H1 (cell line): Measurements from ENCODE around the gene KNDC1. TPM values are rescaled to one million over a fixed set of nuclear protein-coding genes. Genes with fewer than 3 reads are reported as not detected.

ENCODE experiments used
- CTCF ChIA-PET: fragments of 300-600 bp; sonication (Branson Sonifier 250); formaldehyde crosslinking; loops from one replicate; lab custom pipeline; 2021; ENCODE audit not compliant: partially characterized antibody; lab: Charles Lee
- POLR2A ChIA-PET: fragments of 300-600 bp; sonication (Branson Sonifier 250); formaldehyde crosslinking; loops from one replicate; lab custom pipeline; 2021; ENCODE audit warnings: inconsistent platforms; ENCODE audit not compliant: partially characterized antibody; lab: Charles Lee
- DNase-seq, 2 experiments: peaks; one replicate each; pipeline versions ENCODE4 v3.0.0 to v3.0.0-alpha.2; 2010 to 2022; ENCODE audit warnings: low spot score in 2 of 2, low read depth in 1 of 2, mixed read lengths in 1 of 2
- FAIRE-seq: peaks from 2 replicates; lab custom pipeline; 2011; peaks lifted over from hg19 to GRCh38; lab: Jason Lieb, UNC
- H2AFZ ChIP-seq: 2 replicates; pipeline ENCODE4 v1.8.1; 2012; ENCODE audit warnings: low read length, inconsistent platforms
- H2AK5ac ChIP-seq: 2 replicates; pipeline ENCODE4 v1.6.1; 2013; ENCODE audit warnings: low read depth, low read length
- H2BK120ac ChIP-seq: replicated peaks from 2 replicates; pipeline ENCODE3; 2013; ENCODE audit warnings: low read depth, low read length, inconsistent platforms
- H2BK12ac ChIP-seq: 2 replicates; pipeline ENCODE4 v1.6.1; 2013; ENCODE audit warnings: low read depth, low read length
- H2BK15ac ChIP-seq: 2 replicates; pipeline ENCODE4 v1.6.1; 2013; ENCODE audit warnings: low read length
- H2BK20ac ChIP-seq: 2 replicates; pipeline ENCODE4 v1.6.1; 2013; ENCODE audit warnings: low read length
- H2BK5ac ChIP-seq: 2 replicates; pipeline ENCODE4 v1.6.1; 2013; ENCODE audit warnings: low read depth, low read length
- H3K14ac ChIP-seq: 2 replicates; pipeline ENCODE4 v1.6.1; 2013; ENCODE audit warnings: inconsistent platforms; ENCODE audit not compliant: insufficient read length
- H3K18ac ChIP-seq: 2 replicates; pipeline ENCODE4 v1.6.1; 2013; ENCODE audit warnings: low read length; ENCODE audit errors: extremely low read depth
- H3K23ac ChIP-seq: 2 replicates; pipeline ENCODE4 v1.6.1; 2013; ENCODE audit warnings: inconsistent platforms; ENCODE audit not compliant: insufficient read length
- H3K23me2 ChIP-seq: 2 replicates; pipeline ENCODE4 v1.6.1; 2013; ENCODE audit warnings: low read depth, low read length
- H3K27ac ChIP-seq: 2 replicates; pipeline ENCODE4 v1.6.1; 2011; ENCODE audit warnings: low read depth, low read length, inconsistent platforms
- H3K27me3 ChIP-seq, 4 experiments: replicated peaks in 1 of 4; 1 replicate in 1 of 4; 2 replicates in 3 of 4; pipeline versions ENCODE4 v1.6.1 to v1.8.1; 2011 to 2013; ENCODE audit warnings: low read length in 3 of 4, mild to moderate bottlenecking in 3 of 4, inconsistent platforms in 2 of 4, mixed read lengths in 2 of 4, moderate library complexity in 1 of 4; ENCODE audit not compliant: control insufficient read depth in 3 of 4, insufficient read depth in 3 of 4; ENCODE audit errors: extremely low read depth in 1 of 4
- H3K36me3 ChIP-seq, 4 experiments: 2 replicates each; pipeline versions ENCODE4 v1.6.1 to v1.8.1; 2011 to 2013; ENCODE audit warnings: mild to moderate bottlenecking in 4 of 4, low read length in 3 of 4, moderate library complexity in 2 of 4, control low read depth in 1 of 4, inconsistent platforms in 1 of 4; ENCODE audit not compliant: insufficient read depth in 4 of 4, control insufficient read depth in 2 of 4
- H3K4ac ChIP-seq: replicated peaks from 2 replicates; pipeline ENCODE3; 2013; ENCODE audit warnings: low read length, low read depth, mixed read lengths, inconsistent platforms; ENCODE audit not compliant: insufficient read length
- H3K4me1 ChIP-seq, 4 experiments: replicated peaks in 1 of 4; 1 replicate in 1 of 4; 2 replicates in 3 of 4; pipeline versions ENCODE4 v1.6.1 to v1.8.1; 2011 to 2013; ENCODE audit warnings: low read length in 3 of 4, inconsistent platforms in 2 of 4, mixed read lengths in 1 of 4; ENCODE audit not compliant: insufficient read depth in 4 of 4, control insufficient read depth in 3 of 4
- H3K4me2 ChIP-seq, 2 experiments: 2 replicates each; pipeline versions ENCODE4 v1.6.1 to v1.8.1; 2011 to 2013; ENCODE audit warnings: low read depth in 2 of 2, low read length in 2 of 2, control low read depth in 1 of 2, inconsistent platforms in 1 of 2, mild to moderate bottlenecking in 1 of 2; ENCODE audit not compliant: insufficient read depth in 1 of 2
- H3K4me3 ChIP-seq, 4 experiments: fragments of 200-600, 300-600 bp in 1 of 4; sonication (generic), shearing (Covaris generic), sonication (Bioruptor Twin) in 1 of 4; 2 replicates each; pipeline versions ENCODE4 v1.5.1 to v1.8.1; 2011 to 2016; ENCODE audit warnings: low read length in 4 of 4, low read depth in 3 of 4, control low read depth in 2 of 4, inconsistent platforms in 2 of 4, mild to moderate bottlenecking in 2 of 4, mixed read lengths in 1 of 4, moderate library complexity in 1 of 4; ENCODE audit not compliant: insufficient read depth in 2 of 4; ENCODE audit errors: extremely low read depth in 1 of 4
- H3K56ac ChIP-seq: replicated peaks from 2 replicates; pipeline ENCODE3; 2013; ENCODE audit warnings: low read depth, mild to moderate bottlenecking, mixed read lengths, low read length, inconsistent platforms; ENCODE audit not compliant: insufficient read length
- H3K79me1 ChIP-seq: 2 replicates; pipeline ENCODE4 v1.6.1; 2013; ENCODE audit warnings: low read depth, low read length, control low read depth
- H3K79me2 ChIP-seq, 2 experiments: 2 replicates each; pipeline versions ENCODE4 v1.6.1 to v1.8.1; 2012 to 2013; ENCODE audit warnings: low read length in 2 of 2, mild to moderate bottlenecking in 2 of 2, inconsistent platforms in 1 of 2; ENCODE audit not compliant: insufficient read depth in 2 of 2, control insufficient read depth in 1 of 2
- H3K9ac ChIP-seq, 4 experiments: replicated peaks in 1 of 4; 1 replicate in 1 of 4; 2 replicates in 3 of 4; pipeline versions ENCODE4 v1.6.1 to v1.8.1; 2011 to 2013; ENCODE audit warnings: low read depth in 3 of 4, low read length in 3 of 4, control low read depth in 2 of 4, mild to moderate bottlenecking in 2 of 4, moderate library complexity in 2 of 4, inconsistent platforms in 1 of 4; ENCODE audit errors: extremely low read depth in 1 of 4
- H3K9me3 ChIP-seq, 2 experiments: 2 replicates each; pipeline versions ENCODE4 v1.6.1 to v1.8.1; 2012 to 2013; ENCODE audit warnings: mild to moderate bottlenecking in 2 of 2, moderate library complexity in 2 of 2, control low read depth in 1 of 2, inconsistent platforms in 1 of 2, low read depth in 1 of 2, low read length in 1 of 2, mixed read lengths in 1 of 2; ENCODE audit not compliant: insufficient read depth in 2 of 2
- H4K20me1 ChIP-seq, 2 experiments: replicated peaks in 1 of 2; 2 replicates each; pipeline versions ENCODE3 to v1.8.1; 2011 to 2013; ENCODE audit warnings: inconsistent platforms in 2 of 2, low read length in 2 of 2, mild to moderate bottlenecking in 1 of 2; ENCODE audit not compliant: insufficient read depth in 2 of 2, control insufficient read depth in 1 of 2
- H4K5ac ChIP-seq: 2 replicates; pipeline ENCODE4 v1.6.1; 2013; ENCODE audit warnings: low read length, low read depth, mixed read lengths, inconsistent platforms; ENCODE audit not compliant: insufficient read length
- H4K8ac ChIP-seq: 2 replicates; pipeline ENCODE4 v1.8.0; 2013; ENCODE audit warnings: mild to moderate bottlenecking, moderate library complexity, low read length, inconsistent platforms; ENCODE audit not compliant: insufficient read depth; ENCODE audit errors: extremely low read depth
- H4K91ac ChIP-seq: replicated peaks from 2 replicates; pipeline ENCODE3; 2013; ENCODE audit warnings: low read length, mixed read lengths, inconsistent platforms; ENCODE audit not compliant: insufficient read length
- CTBP2 ChIP-seq: IDR thresholded peaks from 2 replicates; pipeline ENCODE4 v1.7.0; 2011; ENCODE audit warnings: borderline replicate concordance, mild to moderate bottlenecking, moderate library complexity, mixed read lengths, low read length; ENCODE audit not compliant: insufficient read depth, insufficient read length
- EP300 ChIP-seq, 2 experiments: IDR thresholded peaks; 1 replicate in 1 of 2; 2 replicates in 1 of 2; pipeline ENCODE4 v1.6.1; 2011 to 2012; ENCODE audit warnings: low read depth in 2 of 2, low read length in 2 of 2, mild to moderate bottlenecking in 2 of 2, borderline replicate concordance in 1 of 2, inconsistent platforms in 1 of 2, moderate library complexity in 1 of 2
- KDM1A ChIP-seq: fragments of 200-600, 300-600 bp; sonication (generic); IDR thresholded peaks from 2 replicates; pipeline ENCODE4 v1.7.1; 2016; ENCODE audit warnings: mild to moderate bottlenecking, low read length, borderline replicate concordance
- MAFK ChIP-seq: IDR thresholded peaks from 2 replicates; pipeline ENCODE4 v1.6.1; 2012; ENCODE audit warnings: low read depth, mild to moderate bottlenecking, improper control_type of control experiment, low read length
- PHF8 ChIP-seq: fragments of 200-600 bp; sonication (generic); conservative IDR thresholded peaks from 2 replicates; pipeline ENCODE4 v1.7.1; 2012; ENCODE audit warnings: low read depth, mild to moderate bottlenecking, inconsistent platforms, low read length, moderate library complexity
- POLR2A ChIP-seq, 2 experiments: IDR thresholded peaks; 1 replicate in 1 of 2; 2 replicates in 1 of 2; pipeline ENCODE4 v1.6.1; 2011; ENCODE audit warnings: low read depth in 2 of 2, low read length in 2 of 2, mild to moderate bottlenecking in 2 of 2; ENCODE audit errors: control extremely low read depth in 1 of 2
- POU5F1 ChIP-seq: IDR thresholded peaks from 2 replicates; pipeline ENCODE4 v1.6.1; 2011; ENCODE audit warnings: low read depth, mild to moderate bottlenecking, low read length, moderate library complexity
- SIRT6 ChIP-seq: IDR thresholded peaks from one replicate; pipeline ENCODE4 v1.7.1; 2012; ENCODE audit warnings: low read length, inconsistent platforms
- SRF ChIP-seq: IDR thresholded peaks from 2 replicates; pipeline ENCODE4 v1.6.1; 2011; ENCODE audit warnings: mild to moderate bottlenecking, low read depth, low read length, moderate library complexity
- YY1 ChIP-seq: IDR thresholded peaks from 2 replicates; pipeline ENCODE4 v1.6.1; 2011; ENCODE audit warnings: low read depth, mild to moderate bottlenecking, low read length
- ZNF274 ChIP-seq: IDR thresholded peaks from 2 replicates; pipeline ENCODE4 v1.7.0; 2012; ENCODE audit warnings: low read length, borderline replicate concordance; ENCODE audit errors: extremely low read depth
- WGBS, 2 experiments: shearing (Covaris generic) in 1 of 2; methylation state at CpG; one replicate each; pipeline versions ENCODE4 v1.1.6 to v1.1.7; 2013 to 2015; ENCODE audit warnings: low lambda C conversion rate in 2 of 2, mixed read lengths in 2 of 2, inconsistent platforms in 1 of 2, low coverage in 1 of 2, missing lambda C conversion rate in 1 of 2; ENCODE audit not compliant: insufficient replicate concordance in 2 of 2, insufficient coverage in 1 of 2, insufficient read length in 1 of 2; ENCODE audit errors: extremely low coverage in 1 of 2, missing lambda C conversion rate in 1 of 2; 5-methylcytosine and 5-hydroxymethylcytosine counted together
- polyA plus RNA-seq, 7 experiments: library from polyadenylated mRNA; depleted of rRNA in 3 of 7; stranded (reverse) in 5 of 7; unstranded in 2 of 7; fragments of >200 nt in 5 of 7; fragments of 200-250 nt in 2 of 7; gene quantifications; 1 replicate in 5 of 7; 2 replicates in 1 of 7; 4 replicates in 1 of 7; pipeline versions ENCODE4 v1.2.1 to v1.2.3, GENCODE V29; 2011 to 2013; ENCODE audit warnings: missing spikeins in 2 of 7, mixed read lengths in 2 of 7
- total RNA-seq: library from RNA; stranded (reverse); fragmentation: NEBNext Ultra II Directional; extraction: Animal tissue kit (Norgen Biotek cat#: 25700); gene quantifications from 2 replicates; pipeline ENCODE4 v1.2.1, GENCODE V29; 2021
- TF ChIP-seq, protein P1 (sequence below): IDR thresholded peaks from 2 replicates; pipeline ENCODE4 v1.6.1; 2012; ENCODE audit warnings: inconsistent platforms

The KNDC1 gene
- total and polyA plus RNA-seq, 2 of the 8 experiments (the other 6 are each of a cell fraction or from before 2014, with no cell fraction given) = 7.5 to 16.7 TPM

DNA sequence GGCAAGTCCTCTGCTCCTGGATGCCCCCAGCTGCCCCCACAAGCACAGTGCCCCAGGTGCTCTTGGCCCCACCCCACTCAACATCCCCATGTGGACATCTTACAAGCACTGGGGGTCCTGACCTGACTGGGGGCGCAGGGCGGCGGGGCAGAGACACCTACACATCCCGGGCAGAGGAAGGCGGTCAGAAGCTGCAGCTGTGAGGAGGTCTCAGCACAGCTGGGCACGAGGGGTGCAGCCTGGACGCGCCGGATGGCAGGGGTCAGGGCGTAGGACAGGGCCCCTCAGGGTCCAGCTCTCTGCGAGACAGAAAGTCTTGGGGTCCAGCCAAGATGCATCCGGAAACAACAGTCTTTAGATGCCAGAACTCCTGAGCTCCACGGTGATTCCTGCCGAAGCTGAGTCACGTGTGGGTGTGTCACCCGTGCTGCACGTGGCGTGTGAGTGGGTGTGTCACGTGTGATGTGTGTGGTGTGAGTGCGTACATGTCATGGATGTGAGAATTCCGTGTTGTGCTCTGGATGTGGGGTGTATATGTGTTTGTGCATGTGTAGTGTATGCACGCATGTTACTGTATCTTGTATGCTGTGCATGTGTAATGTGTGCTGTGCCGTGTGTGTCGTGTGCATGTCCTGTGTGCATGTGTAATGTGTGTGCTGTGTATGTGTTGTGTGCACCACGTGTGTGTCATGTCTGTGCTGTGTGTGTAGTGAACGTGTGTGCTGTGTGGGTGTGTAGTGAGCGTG lies 82.8 kb downstream of the KNDC1 start:
- no peak for DNase-seq
- TF ChIP-seq POU5F1 (no peak), SIRT6 (no peak), PHF8 (no peak), KDM1A (no peak), MAFK (no peak), CTBP2 (no peak), YY1 (no peak), EP300 (IDR thresholded peaks at IDR 0.05; ENCODE audit: borderline replicate concordance in 1 of 2, low read depth in 2 of 2, low read length in 2 of 2) (no peak), ZNF274 (no peak), SRF (no peak), POLR2A (IDR thresholded peaks at IDR 0.05; ENCODE audit: control extremely low read depth in 1 of 2, low read depth in 2 of 2, low read length in 2 of 2) (no peak)
- TF ChIP-seq, protein P1, sequence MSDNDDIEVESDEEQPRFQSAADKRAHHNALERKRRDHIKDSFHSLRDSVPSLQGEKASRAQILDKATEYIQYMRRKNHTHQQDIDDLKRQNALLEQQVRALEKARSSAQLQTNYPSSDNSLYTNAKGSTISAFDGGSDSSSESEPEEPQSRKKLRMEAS = no peak

More for the DNA sequence above, 82.8 kb downstream of the KNDC1 start:
- H4K20me1 ChIP-seq = peaks cover 0 to 4% of the 10 kb centered on the region in 2 experiments
- H2BK5ac ChIP-seq = peak overlapping the region; percentile 21
- 0 out of 2 replicates have a peak, but pooled peaks cover 2% of the 10 kb centered on the region for H3K79me1 ChIP-seq
- H3K23me2 ChIP-seq = peaks cover 4% of the 10 kb centered on the region; the same call in 1 of the 2 replicates
- peak overlapping the region; percentile 97 for H4K91ac ChIP-seq
- POLR2A ChIA-PET = interaction anchor here (0.8 to 2.2 kb wide), 5 partner anchors 11 to 33 kb away, joined by 3 to 8 read pairs (median 3); no protein-coding TSS in a partner anchor
- no peak overlapping the region for H2AFZ ChIP-seq
- peak overlapping the region; percentile 3; the same call in 1 of the 2 replicates for H2BK12ac ChIP-seq
- no peaks in the 10 kb centered on the region; a peak in 3 of 8 replicates for H3K36me3 ChIP-seq
- H3K79me2 ChIP-seq = no peaks in the 10 kb centered on the region
- H2AK5ac ChIP-seq = peak overlapping the region; percentile 80
- H3K4me1 ChIP-seq = peaks cover 3 to 24% (median 9%) of the 10 kb centered on the region in 4 experiments
- H4K5ac ChIP-seq = no peak overlapping the region
- H3K9ac ChIP-seq = no peak overlapping the region
- FAIRE-seq = no peak
- H3K27me3 ChIP-seq = peaks cover 0 to 16% (median 13%) of the 10 kb centered on the region in 4 experiments; a peak in 6 of 7 replicates
- H3K14ac ChIP-seq = no peak overlapping the region
- peak overlapping the region; percentile 91 for H3K4ac ChIP-seq
- peak overlapping the region; percentile 35; the same call in 1 of the 2 replicates for H4K8ac ChIP-seq
- H3K18ac ChIP-seq = no peak overlapping the region
- H2BK15ac ChIP-seq = peak overlapping the region; percentile 14; the same call in 1 of the 2 replicates
- no peak overlapping the region for H3K23ac ChIP-seq
- H3K27ac ChIP-seq = no peak overlapping the region
- peak overlapping the region; percentile 2; the same call in 1 of the 2 replicates for H2BK20ac ChIP-seq
- WGBS, 2 experiments = 86% methylated on average over 27 of the region's 27 CpGs; no CpG with 5 or more reads in 1 of the 2 experiments
- H2BK120ac ChIP-seq = peak overlapping the region; percentile 64
- H3K56ac ChIP-seq = no peak overlapping the region
- H3K4me3 ChIP-seq = no peak overlapping the region
- no peak overlapping the region for H3K4me2 ChIP-seq
- CTCF ChIA-PET = no interaction called here
- no peaks in the 10 kb centered on the region for H3K9me3 ChIP-seq
